HG03342 (cell line): ENCODE results near the gene CDK14.
"Not testable (repeated sequence)": the region's sequence is repeated elsewhere in the genome, so short reads cannot be mapped to it uniquely, and the experiment has no call there.

Source experiments
- ATAC-seq: cut with Tn5 transposase; IDR thresholded peaks from one replicate; pipeline ENCODE4 v1.9.1; 2021; ENCODE audit warnings: mild to moderate bottlenecking, moderate library complexity; ENCODE audit not compliant: unreplicated experiment

Gene CDK14

GRCh38 chr7:90889210-90889609 lies 293.1 kb downstream of the CDK14 start:
- no peak for ATAC-seq

GRCh38 chr7:90889644-90890043 lies 293.5 kb downstream of the CDK14 start:
- ATAC-seq = no peak

DNA sequence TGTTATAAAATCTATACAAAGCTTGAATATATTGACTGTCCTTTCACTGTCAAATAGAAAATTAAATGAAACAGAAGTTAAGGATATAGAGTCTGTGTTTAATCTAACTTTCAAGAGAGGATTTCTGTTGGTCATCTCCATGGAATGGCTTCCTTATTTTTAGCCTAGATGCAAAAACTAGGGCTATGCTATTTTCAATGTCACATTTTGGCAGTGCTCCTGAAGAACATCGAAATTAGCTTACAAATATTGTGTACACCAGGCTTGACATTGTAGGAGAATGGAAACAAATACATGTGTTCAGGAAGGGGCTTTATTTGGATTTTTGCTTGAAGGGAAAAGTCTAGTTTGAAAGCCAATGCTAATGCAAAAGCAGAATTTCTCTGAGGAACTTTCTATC lies 295.4 kb downstream of the CDK14 start:
- no peak for ATAC-seq

- ATAC-seq = peak; percentile 84
These were observed 296.1 kb downstream of the CDK14 start for GRCh38 chr7:90892213-90892612.

GRCh38 chr7:90894122-90894521 lies 298.0 kb downstream of the CDK14 start:
- no peak for ATAC-seq

GRCh38 chr7:90896458-90896857 lies 300.3 kb downstream of the CDK14 start:
- no peak for ATAC-seq

DNA sequence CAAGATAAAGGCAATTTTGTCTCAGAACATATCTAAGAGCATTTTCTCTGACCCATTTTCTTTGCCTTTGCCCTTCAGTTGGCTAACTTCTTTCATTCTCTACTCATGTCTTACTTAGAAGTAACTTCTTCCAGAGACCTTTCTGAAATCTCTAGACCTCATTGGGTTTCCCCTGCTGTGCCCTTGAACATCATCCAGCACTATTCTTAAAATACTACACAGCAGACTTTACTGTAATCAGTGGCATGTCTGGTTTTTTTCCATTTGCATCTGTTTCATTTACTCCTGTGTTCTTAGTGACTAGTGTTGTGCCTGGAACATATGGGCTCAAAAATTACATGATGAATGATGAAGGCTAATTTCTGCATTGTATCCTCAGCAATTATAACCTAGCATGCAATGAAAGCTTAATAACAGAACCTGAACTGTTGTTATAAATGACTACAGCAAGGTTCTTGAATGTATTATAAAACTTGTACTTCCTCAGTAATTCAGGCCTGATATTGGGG lies 301.9 kb downstream of the CDK14 start:
- ATAC-seq = no peak

DNA sequence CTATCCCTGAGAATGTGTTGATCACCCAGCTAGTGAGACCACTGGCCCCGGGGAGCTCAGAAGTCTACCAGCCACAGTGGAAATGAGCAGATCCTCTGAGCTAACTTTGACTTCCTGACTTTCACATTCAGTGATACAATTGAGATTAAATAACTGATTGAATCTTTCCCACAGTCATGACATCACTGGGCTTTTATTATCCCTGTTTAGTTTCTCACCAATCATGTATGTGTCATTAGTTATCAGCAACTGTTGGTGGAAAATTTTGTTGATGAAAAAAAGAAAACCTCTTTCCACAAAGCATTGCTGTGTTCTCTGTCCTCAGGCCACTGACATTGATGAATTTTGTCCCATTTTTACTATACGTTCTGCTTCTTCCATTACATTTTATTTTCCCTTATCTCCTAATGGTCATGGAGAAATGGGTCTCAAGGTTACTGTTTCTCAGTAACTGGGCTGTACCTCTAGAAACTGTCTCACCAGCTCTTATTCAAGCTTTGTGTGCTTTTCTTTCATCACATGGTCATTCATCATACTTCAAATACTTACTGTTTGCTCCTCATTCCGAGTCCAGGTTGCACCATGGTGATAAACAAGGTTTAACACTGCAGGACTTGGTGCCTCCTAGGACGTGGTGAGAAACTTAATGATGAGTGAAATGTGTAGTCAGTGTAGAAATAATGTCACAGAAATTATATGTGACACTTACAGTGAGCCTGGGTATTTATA lies 304.7 kb downstream of the CDK14 start:
- no peak for ATAC-seq

DNA sequence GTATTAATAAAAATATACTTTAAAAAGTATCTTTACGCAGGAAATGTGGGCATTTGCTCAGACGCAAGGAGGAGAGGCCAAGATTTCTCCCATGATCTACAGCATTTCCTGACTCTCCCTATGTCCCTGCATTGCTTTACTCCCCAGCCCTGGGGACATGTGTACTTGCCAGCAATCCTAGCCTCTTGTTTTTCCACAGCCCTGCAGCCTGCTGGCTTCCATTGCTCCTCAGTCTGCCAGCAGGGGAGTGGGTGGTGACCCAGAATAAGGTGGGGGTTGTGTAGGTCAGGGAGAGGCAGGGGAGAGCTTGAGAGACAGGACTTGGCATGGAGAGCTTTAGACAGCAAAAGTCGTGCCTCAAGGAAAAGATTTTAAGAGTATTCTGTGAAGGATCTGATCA lies 307.7 kb downstream of the CDK14 start:
- no peak for ATAC-seq

GRCh38 chr7:90910136-90910535 lies 314.0 kb downstream of the CDK14 start:
- no peak for ATAC-seq

DNA sequence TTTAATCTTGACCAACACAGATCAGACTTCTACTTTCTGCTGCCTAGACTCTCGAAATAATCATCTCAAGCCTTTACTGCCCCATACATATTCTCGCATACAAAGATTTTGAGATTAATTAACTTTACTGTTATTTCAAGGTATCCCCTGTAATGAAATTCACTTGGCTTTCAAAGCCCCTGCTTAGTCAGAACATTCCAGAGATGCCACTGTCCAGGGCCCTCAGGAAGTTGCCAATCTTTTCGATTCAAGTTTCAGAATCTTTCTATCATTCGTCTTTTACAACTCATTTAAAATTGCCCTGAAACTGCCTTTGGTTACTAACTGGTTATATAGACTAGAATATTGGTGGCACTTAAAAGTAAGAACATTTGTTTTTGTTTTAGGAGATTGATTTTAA lies 320.2 kb downstream of the CDK14 start:
- no peak for ATAC-seq

GRCh38 chr7:90917539-90917938 lies 321.4 kb downstream of the CDK14 start:
- no peak for ATAC-seq

DNA sequence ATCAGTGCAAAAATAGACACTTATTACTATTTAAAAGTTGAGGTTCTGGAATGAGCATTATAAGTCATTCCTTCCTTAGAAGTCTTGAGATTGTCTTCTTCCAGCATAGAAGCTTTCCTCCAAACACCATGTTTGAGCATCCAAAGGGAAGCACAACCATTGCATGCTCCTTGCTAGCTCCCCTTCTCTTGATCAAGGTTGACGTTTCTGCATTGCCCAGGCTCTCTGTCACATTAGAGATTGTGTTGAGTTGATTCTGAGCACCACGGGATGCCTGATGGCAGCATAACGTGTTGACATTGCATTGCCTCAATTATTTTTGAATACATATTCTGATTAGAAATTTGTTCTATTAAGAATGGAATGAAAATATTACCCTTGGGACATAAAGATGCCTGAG lies 322.2 kb downstream of the CDK14 start:
- no peak for ATAC-seq

- no peak for ATAC-seq
These were observed 323.7 kb downstream of the CDK14 start for GRCh38 chr7:90919816-90920215.

DNA sequence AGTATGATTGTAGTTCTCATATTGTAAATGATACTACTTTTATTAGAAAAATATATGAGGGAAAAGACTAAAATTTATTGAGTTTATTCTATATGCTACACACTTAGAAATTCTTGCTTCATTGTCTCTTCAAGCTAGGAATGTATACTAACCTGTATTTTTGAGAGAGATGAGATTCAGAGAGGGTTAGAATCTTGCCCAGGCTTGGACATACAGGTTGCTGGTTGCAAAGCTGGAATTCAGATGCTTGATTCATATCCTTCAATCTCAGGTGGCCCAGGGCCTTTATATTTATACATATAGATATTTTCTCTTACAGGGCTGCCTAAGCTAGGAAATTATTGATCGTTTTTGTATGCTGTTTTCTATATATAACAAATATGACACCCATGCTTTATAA lies 324.2 kb downstream of the CDK14 start:
- ATAC-seq = no peak

DNA sequence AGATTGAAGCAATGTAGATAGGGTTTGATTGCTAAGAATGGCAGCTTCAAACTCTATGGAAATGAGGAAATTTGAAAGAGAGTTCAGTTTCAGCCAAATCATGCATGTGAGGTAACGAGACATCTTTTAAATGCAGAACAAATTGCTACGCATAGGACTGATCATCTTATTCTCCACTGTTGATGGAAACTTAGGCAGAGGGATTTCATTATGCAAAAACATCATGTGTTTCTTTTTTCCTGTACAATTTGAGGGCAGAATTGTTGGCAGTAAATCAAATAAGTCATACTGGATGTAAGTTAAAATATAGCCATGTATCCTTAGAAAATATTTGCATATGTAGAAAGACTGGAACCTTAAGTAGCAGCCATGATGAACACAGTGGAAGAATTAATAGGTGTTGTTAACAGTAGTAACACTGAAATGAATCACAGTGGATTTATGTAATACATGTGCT lies 327.4 kb downstream of the CDK14 start:
- ATAC-seq = no peak

DNA sequence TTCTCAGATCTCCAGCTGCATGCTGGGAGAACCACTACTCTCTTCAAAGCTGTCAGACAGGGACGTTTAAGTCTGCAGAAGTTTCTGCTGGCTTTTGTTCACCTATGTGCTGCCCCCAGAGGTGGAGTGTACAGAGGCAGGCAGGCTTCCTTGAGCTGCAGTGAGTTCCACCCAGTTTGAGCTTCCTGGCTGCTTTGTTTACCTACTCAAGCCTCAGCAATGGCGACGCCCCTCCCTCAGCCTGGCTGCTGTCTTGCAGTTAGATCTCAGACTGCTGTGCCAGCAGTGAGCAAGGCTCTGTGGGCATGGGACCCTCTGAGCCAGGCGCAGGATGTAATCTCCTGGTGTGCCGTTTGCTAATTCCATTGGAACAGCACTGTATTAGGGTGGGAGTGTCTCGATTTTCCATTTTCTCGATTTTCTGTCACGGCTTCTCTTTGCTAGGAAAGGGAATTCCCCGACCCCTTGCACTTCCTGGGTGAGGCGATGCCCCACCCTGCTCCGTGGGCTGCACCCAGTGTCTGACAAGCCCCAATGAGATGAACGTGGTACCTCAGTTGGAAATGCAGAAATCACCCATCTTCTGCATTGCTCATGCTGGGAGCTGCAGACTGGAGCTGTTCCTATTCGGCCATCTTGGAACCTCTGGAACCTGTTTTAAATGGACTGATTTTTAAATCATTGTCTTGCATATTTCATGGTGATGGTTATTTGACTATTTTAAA lies 332.7 kb downstream of the CDK14 start:
- not testable (repeated sequence) for ATAC-seq

DNA sequence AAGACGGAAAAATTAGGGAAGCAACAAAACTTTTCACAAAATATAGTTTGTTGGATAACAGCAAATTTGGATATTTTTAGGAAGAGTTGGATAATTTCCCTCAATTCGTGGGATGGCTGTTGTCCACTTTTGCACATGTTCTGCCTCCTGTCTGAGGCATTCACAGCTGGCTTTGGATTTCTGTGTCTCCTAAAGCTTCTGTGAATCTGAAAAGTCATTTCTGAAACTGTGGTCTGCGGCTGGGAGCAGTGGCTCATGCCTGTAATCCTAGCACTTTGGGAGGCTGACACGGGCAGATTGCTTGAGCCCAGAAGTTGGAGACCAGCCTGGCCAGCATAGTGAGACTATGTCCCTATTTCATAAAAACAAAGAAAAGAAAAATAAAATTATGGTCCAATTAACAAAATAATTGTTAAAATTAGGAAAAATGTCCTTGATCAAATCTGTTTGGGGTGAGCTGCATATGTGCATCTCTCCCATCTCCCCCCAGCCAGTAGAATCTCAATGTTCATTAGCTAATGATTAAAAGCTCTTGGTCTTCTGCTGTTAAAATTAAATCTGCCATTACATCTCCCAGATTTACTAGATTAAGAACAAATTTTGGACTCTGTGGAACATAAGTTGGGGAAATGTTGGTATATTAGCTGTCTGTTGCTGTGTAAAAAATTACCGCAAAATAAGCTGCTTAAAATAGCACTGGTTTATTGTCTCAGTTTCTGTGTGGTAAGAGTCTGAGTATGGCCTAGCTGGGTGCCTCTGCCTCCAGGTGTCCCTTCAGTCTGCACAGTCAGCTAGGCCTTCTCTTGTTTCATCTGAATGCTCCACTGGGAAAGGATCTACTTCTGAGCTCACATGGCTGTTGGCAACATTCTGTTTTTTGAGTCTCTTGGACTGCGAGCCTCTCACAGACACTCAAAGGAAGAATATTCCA lies 336.1 kb downstream of the CDK14 start:
- peak; percentile 97 for ATAC-seq

DNA sequence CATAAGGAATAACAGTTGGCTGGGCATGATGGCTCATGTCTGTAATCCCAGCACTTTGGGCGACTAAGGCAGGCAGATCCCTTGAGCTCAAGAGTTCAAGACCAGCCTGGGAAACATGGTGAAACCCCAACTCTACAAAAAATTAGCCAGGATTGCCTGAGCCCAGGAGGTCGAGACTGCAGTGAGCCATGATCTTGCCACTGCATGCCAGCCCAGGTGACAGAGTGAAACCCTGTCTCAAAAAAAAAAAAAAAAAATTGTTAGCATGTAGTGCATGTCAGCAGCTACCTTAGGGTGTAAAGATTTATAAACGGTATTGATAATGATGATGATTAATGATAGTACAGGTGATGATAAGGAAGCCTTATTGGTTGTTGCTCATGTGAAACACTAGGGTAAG lies 336.9 kb downstream of the CDK14 start:
- no peak for ATAC-seq

DNA sequence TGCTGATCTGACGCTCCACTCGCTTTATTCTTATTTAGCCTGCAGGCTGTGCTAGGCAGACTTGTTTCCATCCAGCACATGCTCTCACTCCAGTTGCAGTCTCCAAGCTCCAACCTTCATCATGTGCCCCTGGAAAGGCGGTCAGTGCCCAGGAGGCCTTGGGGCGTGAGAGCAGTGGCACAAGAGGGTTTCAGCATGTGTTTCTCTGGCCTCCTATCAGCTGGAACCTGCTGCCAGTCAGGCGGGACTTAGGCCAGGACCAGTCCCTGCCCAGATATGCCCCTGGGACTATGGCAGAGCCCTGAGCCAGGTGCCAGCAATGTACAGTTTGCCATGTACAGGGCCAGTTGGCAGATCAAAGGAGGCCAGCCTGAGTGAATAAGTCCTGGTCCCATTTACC lies 337.9 kb downstream of the CDK14 start:
- no peak for ATAC-seq

DNA sequence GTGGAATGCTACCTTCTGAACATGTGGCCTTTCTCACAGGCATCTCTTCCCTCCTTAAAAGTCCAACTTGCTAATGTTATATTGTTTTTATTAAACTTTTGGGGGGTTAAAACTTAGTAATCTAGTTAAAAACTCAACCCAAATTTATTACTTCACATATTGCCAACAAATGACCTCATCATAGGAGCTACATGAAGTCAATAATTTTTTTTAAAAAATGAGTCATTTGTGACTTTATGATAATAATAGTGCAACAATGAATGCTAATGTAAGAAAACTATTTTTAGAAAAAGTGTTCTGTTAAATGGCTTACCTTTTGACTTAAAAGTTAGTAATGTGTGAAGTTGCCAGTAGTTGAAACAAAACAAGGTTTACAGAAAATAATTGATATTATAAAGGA lies 342.2 kb downstream of the CDK14 start:
- no peak for ATAC-seq
